Smooth muscle cell (in vitro differentiated cells): ENCODE data around the gene ZNF800. TPM values are rescaled to one million over a fixed set of nuclear protein-coding genes. Genes with fewer than 3 reads are reported as not detected.

Experiments
- DNase-seq: peaks from one replicate; lab custom pipeline; 2025; ENCODE audit not compliant: unreplicated experiment; lab: John Stamatoyannopoulos, UW
- H2AFZ ChIP-seq: fragments of 200-600 bp; sonication (generic); 2 replicates; pipeline ENCODE4 v1.6.0; 2016; ENCODE audit warnings: antibody characterized with exemption, low read depth, mild to moderate bottlenecking
- H3F3A ChIP-seq: fragments of 200-600 bp; sonication (generic); 2 replicates; pipeline ENCODE4 v1.6.0; 2017; ENCODE audit warnings: antibody characterized with exemption, low read depth
- H3K27ac ChIP-seq: fragments of 200-600 bp; sonication (generic); 2 replicates; pipeline ENCODE4 v1.5.1; 2016; ENCODE audit warnings: low read depth, mild to moderate bottlenecking
- H3K27me3 ChIP-seq: fragments of 200-600 bp; sonication (generic); 2 replicates; pipeline ENCODE4 v1.6.1; 2016; ENCODE audit warnings: low read depth, mild to moderate bottlenecking
- H3K36me3 ChIP-seq: fragments of 200-600 bp; sonication (generic); 2 replicates; pipeline ENCODE4 v1.5.1; 2016; ENCODE audit warnings: low read depth
- H3K4me1 ChIP-seq: fragments of 200-600 bp; sonication (generic); 2 replicates; pipeline ENCODE4 v1.5.1; 2016; ENCODE audit warnings: low read depth
- H3K4me2 ChIP-seq: fragments of 200-600 bp; sonication (generic); 2 replicates; pipeline ENCODE4 v1.6.0; 2016; ENCODE audit warnings: mild to moderate bottlenecking
- H3K4me3 ChIP-seq: fragments of 200-600 bp; sonication (generic); 2 replicates; pipeline ENCODE4 v1.5.1; 2016; ENCODE audit warnings: mild to moderate bottlenecking
- H3K79me2 ChIP-seq: fragments of 200-600 bp; sonication (generic); 2 replicates; pipeline ENCODE4 v1.6.0; 2016; ENCODE audit warnings: low read depth, mild to moderate bottlenecking
- H3K9ac ChIP-seq: fragments of 200-600 bp; sonication (generic); 2 replicates; pipeline ENCODE4 v1.6.0; 2016; ENCODE audit warnings: low read depth
- H3K9me3 ChIP-seq: fragments of 200-600 bp; sonication (generic); replicated peaks from 2 replicates; pipeline ENCODE4 v1.5.1; 2016; ENCODE audit warnings: low read depth
- H4K20me1 ChIP-seq: fragments of 200-600 bp; sonication (generic); 2 replicates; pipeline ENCODE4 v1.6.0; 2016; ENCODE audit warnings: low read depth
- CTCF ChIP-seq: fragments of 200-600 bp; sonication (generic); IDR thresholded peaks from 2 replicates; pipeline ENCODE4 v1.5.1; 2017; ENCODE audit warnings: borderline replicate concordance, mild to moderate bottlenecking, antibody characterized with exemption; ENCODE audit not compliant: insufficient read depth, poor library complexity, severe bottlenecking
- WGBS: methylation state at CpG from one replicate; pipeline ENCODE4 v1.1.7; 2016; ENCODE audit warnings: low lambda C conversion rate; 5-methylcytosine and 5-hydroxymethylcytosine counted together
- polyA plus RNA-seq: library from polyadenylated mRNA; unstranded; fragments of >200 nt; fragmentation: Nextera tagmentation; extraction: Ambion mirVana; gene quantifications from 2 replicates; pipeline ENCODE4 v1.2.1, GENCODE V29; 2016
- total RNA-seq: library from RNA; depleted of rRNA; stranded (reverse); fragments of >200 nt; gene quantifications from 2 replicates; pipeline ENCODE4 v1.2.3, GENCODE V29; 2014

ZNF800 gene
- total and polyA plus RNA-seq, 2 experiments from 2014 or later, result 12.8 to 23.5 TPM

GRCh38 chr7:127413326-127413725, 20.8 kb upstream of the ZNF800 start:
- no peak for TF ChIP-seq CTCF
- no peaks in the 10 kb centered on the region for H3K36me3 ChIP-seq
- H3K27ac ChIP-seq, result no peak overlapping the region
- no peaks in the 10 kb centered on the region for H4K20me1 ChIP-seq
- peaks cover 41% of the 10 kb centered on the region for H3K27me3 ChIP-seq
- no peak overlapping the region for H3K4me2 ChIP-seq
- H3K9ac ChIP-seq, result no peak overlapping the region
- H3K9me3 ChIP-seq, result no peaks in the 10 kb centered on the region
- H3K79me2 ChIP-seq, result no peaks in the 10 kb centered on the region
- no peak for DNase-seq
- H3F3A ChIP-seq, result no peaks in the 10 kb centered on the region
- H3K4me1 ChIP-seq, result no peaks in the 10 kb centered on the region
- H2AFZ ChIP-seq, result no peak overlapping the region
- H3K4me3 ChIP-seq, result no peak overlapping the region
- WGBS, result 65% methylated on average over 1 of the region's 1 CpG

- Histone ChIP-seq H3K27me3 (peaks cover 46% of the 10 kb centered on the region), H3K36me3 (no peaks in the 10 kb centered on the region), H4K20me1 (no peaks in the 10 kb centered on the region), H2AFZ (no peak overlapping the region), H3F3A (no peaks in the 10 kb centered on the region), H3K4me2 (no peak overlapping the region), H3K4me1 (no peaks in the 10 kb centered on the region), H3K27ac (no peak overlapping the region), H3K79me2 (no peaks in the 10 kb centered on the region), H3K4me3 (no peak overlapping the region), H3K9ac (no peak overlapping the region), H3K9me3 (no peaks in the 10 kb centered on the region)
- no peak for DNase-seq
- no peak for TF ChIP-seq CTCF
Observed at GRCh38 chr7:127411176-127411575, 18.7 kb upstream of the ZNF800 start.

GRCh38 chr7:127409629-127410028, 17.1 kb upstream of the ZNF800 start:
- no peak for TF ChIP-seq CTCF
- no peak overlapping the region for H3K27ac ChIP-seq
- H3K9me3 ChIP-seq, result no peaks in the 10 kb centered on the region
- no peaks in the 10 kb centered on the region for H3F3A ChIP-seq
- peaks cover 50% of the 10 kb centered on the region for H3K27me3 ChIP-seq
- H3K4me1 ChIP-seq, result no peaks in the 10 kb centered on the region
- no peak for DNase-seq
- H3K79me2 ChIP-seq, result no peaks in the 10 kb centered on the region
- H4K20me1 ChIP-seq, result no peaks in the 10 kb centered on the region
- no peaks in the 10 kb centered on the region for H3K36me3 ChIP-seq
- no peak overlapping the region for H3K4me2 ChIP-seq
- 50% methylated on average over 4 of the region's 4 CpGs for WGBS
- no peak overlapping the region for H2AFZ ChIP-seq
- H3K4me3 ChIP-seq, result no peak overlapping the region
- no peak overlapping the region for H3K9ac ChIP-seq

- Histone ChIP-seq H3K27ac (no peak overlapping the region), H3K36me3 (no peaks in the 10 kb centered on the region), H3K79me2 (no peaks in the 10 kb centered on the region), H3F3A (no peaks in the 10 kb centered on the region), H3K27me3 (peaks cover 59% of the 10 kb centered on the region), H3K4me2 (no peak overlapping the region), H3K4me3 (no peak overlapping the region), H3K9ac (no peak overlapping the region), H3K4me1 (no peaks in the 10 kb centered on the region), H4K20me1 (no peaks in the 10 kb centered on the region), H2AFZ (no peak overlapping the region), H3K9me3 (no peaks in the 10 kb centered on the region)
- 70% methylated on average over 3 of the region's 3 CpGs for WGBS
- no peak for DNase-seq
- no peak for TF ChIP-seq CTCF
Observed at GRCh38 chr7:127404286-127405072, 12.0 kb upstream of the ZNF800 start.
